NCI-H526 (cell line): Measurements from ENCODE around the gene VANGL2.
"Not testable (repeated sequence)": the region's sequence is repeated elsewhere in the genome, so short reads cannot be mapped to it uniquely, and the experiment has no call there.

Experiments used
- DNase-seq, 2 experiments: peaks; one replicate each; lab custom pipeline; 2025; lab: John Stamatoyannopoulos, UW

VANGL2 gene

GRCh38 chr1:160370561-160371345 is 29.6 kb upstream of the VANGL2 start:
- no peak for DNase-seq

GRCh38 chr1:160371346-160371631 is 29.1 kb upstream of the VANGL2 start:
- DNase-seq = no peak

GRCh38 chr1:160371756-160372155 is 28.6 kb upstream of the VANGL2 start:
- no peak for DNase-seq

GRCh38 chr1:160373696-160374095 is 26.7 kb upstream of the VANGL2 start:
- DNase-seq = no peak

- no peak for DNase-seq
Observed at GRCh38 chr1:160374306-160375110, 25.9 kb upstream of the VANGL2 start.

- DNase-seq = no peak
Observed at GRCh38 chr1:160375788-160376524, 24.4 kb upstream of the VANGL2 start.

GRCh38 chr1:160376525-160377131 is 23.7 kb upstream of the VANGL2 start:
- peak; percentile 74 to 91 for DNase-seq

GRCh38 chr1:160377585-160378206 is 22.7 kb upstream of the VANGL2 start:
- no peak for DNase-seq

GRCh38 chr1:160384812-160385211 is 15.6 kb upstream of the VANGL2 start:
- not testable (repeated sequence) for DNase-seq

- not testable (repeated sequence) for DNase-seq
Observed at GRCh38 chr1:160388406-160388805, 12.0 kb upstream of the VANGL2 start.

- DNase-seq = no peak
Observed at GRCh38 chr1:160394673-160395072, 5.7 kb upstream of the VANGL2 start.

GRCh38 chr1:160397651-160398050 is 2.7 kb upstream of the VANGL2 start:
- DNase-seq = no peak

GRCh38 chr1:160398823-160399222 is 1.5 kb upstream of the VANGL2 start:
- no peak for DNase-seq

GRCh38 chr1:160399544-160400222 is 681 bp upstream of the VANGL2 start:
- DNase-seq = no peak

GRCh38 chr1:160400646-160401486 is 502 bp downstream of the VANGL2 start:
- peak; percentile 66 to 85 for DNase-seq

GRCh38 chr1:160401487-160401805 is 1.1 kb downstream of the VANGL2 start:
- DNase-seq = peak in 1 of 2 experiments; percentile 67

- no peak for DNase-seq
Observed at GRCh38 chr1:160402001-160402795, 1.8 kb downstream of the VANGL2 start.

GRCh38 chr1:160403244-160403643 is 2.9 kb downstream of the VANGL2 start:
- no peak for DNase-seq

- peak; percentile 36 to 49 for DNase-seq
Observed at GRCh38 chr1:160404094-160404493, 3.7 kb downstream of the VANGL2 start.
